Measurements from ENCODE around the gene BTNL9.
"Not testable (repeated sequence)": the region's sequence is repeated elsewhere in the genome, so short reads cannot be mapped to it uniquely, and the experiment has no call there.

BTNL9 gene

GRCh38 chr5:181043285-181044092 lies 3.4 kb downstream of the BTNL9 start:
- no peak for DNase-seq (ENCODE audit: low read depth)

- no peak for DNase-seq (ENCODE audit: low read depth)
These were observed 4.1 kb downstream of the BTNL9 start for GRCh38 chr5:181044093-181044599.

- DNase-seq (ENCODE audit: low read depth), result no peak
These were observed 4.7 kb downstream of the BTNL9 start for GRCh38 chr5:181044662-181045305.

GRCh38 chr5:181045316-181045715 lies 5.2 kb downstream of the BTNL9 start:
- no peak for DNase-seq (ENCODE audit: low read depth)

GRCh38 chr5:181045857-181046256 lies 5.8 kb downstream of the BTNL9 start:
- DNase-seq (ENCODE audit: low read depth), result not testable (repeated sequence)

GRCh38 chr5:181047288-181047687 lies 7.2 kb downstream of the BTNL9 start:
- no peak for DNase-seq (ENCODE audit: low read depth)

- no peak for DNase-seq (ENCODE audit: low read depth)
These were observed 7.9 kb downstream of the BTNL9 start for GRCh38 chr5:181047921-181048320.

GRCh38 chr5:181050016-181050415 lies 9.9 kb downstream of the BTNL9 start:
- no peak for DNase-seq (ENCODE audit: low read depth)

- DNase-seq (ENCODE audit: low read depth), result no peak
These were observed 12.0 kb downstream of the BTNL9 start for GRCh38 chr5:181051841-181052671.

- no peak for DNase-seq (ENCODE audit: low read depth)
These were observed 12.8 kb downstream of the BTNL9 start for GRCh38 chr5:181052672-181053487.

- no peak for DNase-seq (ENCODE audit: low read depth)
These were observed 13.5 kb downstream of the BTNL9 start for GRCh38 chr5:181053488-181054121.

- no peak for DNase-seq (ENCODE audit: low read depth)
These were observed 14.1 kb downstream of the BTNL9 start for GRCh38 chr5:181054138-181054537.

- DNase-seq (ENCODE audit: low read depth), result no peak
These were observed 14.9 kb downstream of the BTNL9 start for GRCh38 chr5:181054871-181055459.

GRCh38 chr5:181056431-181056830 lies 16.4 kb downstream of the BTNL9 start:
- no peak for DNase-seq (ENCODE audit: low read depth)

- DNase-seq (ENCODE audit: low read depth), result no peak
These were observed 18.3 kb downstream of the BTNL9 start for GRCh38 chr5:181058321-181058720.

GRCh38 chr5:181058786-181059296 lies 18.8 kb downstream of the BTNL9 start:
- DNase-seq (ENCODE audit: low read depth), result no peak

- DNase-seq (ENCODE audit: low read depth), result no peak
These were observed 19.5 kb downstream of the BTNL9 start for GRCh38 chr5:181059297-181060230.

- no peak for DNase-seq (ENCODE audit: low read depth)
These were observed 20.1 kb downstream of the BTNL9 start for GRCh38 chr5:181060231-181060590.

- DNase-seq (ENCODE audit: low read depth), result no peak
These were observed 20.9 kb downstream of the BTNL9 start for GRCh38 chr5:181060924-181061323.

All from T-helper 22 cell (primary cell).